ENCODE data around the gene GJC1.
A peak's percentile ranks its signal among the peaks of the same experiment; 100 is the strongest.

GJC1 gene

GRCh38 chr17:44797802-44798201 is 32.3 kb downstream of the GJC1 start:
- DNase-seq, result no peak

GRCh38 chr17:44796731-44797130 is 33.4 kb downstream of the GJC1 start:
- DNase-seq, result no peak

GRCh38 chr17:44795928-44796327 is 34.2 kb downstream of the GJC1 start:
- DNase-seq, result no peak

- no peak for DNase-seq
Observed at GRCh38 chr17:44795421-44795820, 34.7 kb downstream of the GJC1 start.

GRCh38 chr17:44794851-44795413 is 35.2 kb downstream of the GJC1 start:
- peak in 1 of 2 donors; percentile 63 for DNase-seq

- no peak for DNase-seq
Observed at GRCh38 chr17:44793885-44794842, 35.9 kb downstream of the GJC1 start.

- no peak for DNase-seq
Observed at GRCh38 chr17:44792276-44792675, 37.8 kb downstream of the GJC1 start.

GRCh38 chr17:44788139-44788538 is 41.9 kb downstream of the GJC1 start:
- no peak for DNase-seq

- no peak for DNase-seq
Observed at GRCh38 chr17:44787271-44787940, 42.7 kb downstream of the GJC1 start.

- no peak for DNase-seq
Observed at GRCh38 chr17:44786551-44787081, 43.5 kb downstream of the GJC1 start.

- DNase-seq, result no peak
Observed at GRCh38 chr17:44785921-44786320, 44.2 kb downstream of the GJC1 start.

GRCh38 chr17:44782326-44782850 is 47.7 kb downstream of the GJC1 start:
- no peak for DNase-seq

- no peak for DNase-seq
Observed at GRCh38 chr17:44781551-44782325, 48.3 kb downstream of the GJC1 start.

- DNase-seq, result no peak
Observed at GRCh38 chr17:44780845-44781480, 49.1 kb downstream of the GJC1 start.

GRCh38 chr17:44780161-44780560 is 49.9 kb downstream of the GJC1 start:
- no peak for DNase-seq

GRCh38 chr17:44779211-44780025 is 50.7 kb downstream of the GJC1 start:
- DNase-seq, result peak; percentile 71 to 78

GRCh38 chr17:44778656-44779210 is 51.4 kb downstream of the GJC1 start:
- DNase-seq, result peak in 1 of 2 donors; percentile 37

- DNase-seq, result no peak
Observed at GRCh38 chr17:44777394-44778348, 52.4 kb downstream of the GJC1 start.

GRCh38 chr17:44776628-44777393 is 53.3 kb downstream of the GJC1 start:
- DNase-seq, result no peak
